Type B pancreatic cell (in vitro differentiated cells): ENCODE results near the gene DEPDC5. TPM values are rescaled to one million over a fixed set of nuclear protein-coding genes. Genes with fewer than 3 reads are reported as not detected.
A peak's percentile ranks its signal among the peaks of the same experiment; 100 is the strongest.

Experiments
- DNase-seq: peaks from one replicate; pipeline ENCODE4 v3.0.0; 2021; ENCODE audit warnings: mixed read lengths; ENCODE audit not compliant: unreplicated experiment; ENCODE audit errors: extremely low spot score
- H3K27ac Mint-ChIP-seq: 2 replicates; pipeline ENCODE4 v1.8.0; 2021; ENCODE audit warnings: mild to moderate bottlenecking, mixed read lengths
- H3K27me3 Mint-ChIP-seq: 2 replicates; pipeline ENCODE4 v1.8.0; 2021; ENCODE audit warnings: mixed read lengths
- H3K36me3 Mint-ChIP-seq: 2 replicates; pipeline ENCODE4 v1.8.0; 2021; ENCODE audit warnings: mixed read lengths
- H3K4me1 Mint-ChIP-seq: one replicate; pipeline ENCODE4 v1.8.0; 2021; ENCODE audit warnings: mixed read lengths; ENCODE audit not compliant: unreplicated experiment
- H3K4me3 Mint-ChIP-seq: 2 replicates; pipeline ENCODE4 v1.8.0; 2021; ENCODE audit warnings: mild to moderate bottlenecking, mixed read lengths
- H3K9me3 Mint-ChIP-seq: 2 replicates; pipeline ENCODE4 v1.8.0; 2021; ENCODE audit warnings: mixed read lengths
- CTCF ChIP-seq: fragments of 200-600 bp; sonication (generic); conservative IDR thresholded peaks from 2 replicates; pipeline ENCODE4 v1.5.0; 2021; ENCODE audit warnings: antibody characterized with exemption, mild to moderate bottlenecking
- total RNA-seq: library from RNA; stranded (reverse); gene quantifications from 2 replicates; pipeline ENCODE4 v1.2.1, GENCODE V29; 2021; ENCODE audit warnings: low replicate concordance

The DEPDC5 gene
- total RNA-seq, 1 donor from 2014 or later = 40.6 TPM

- peaks cover 7% of the 10 kb centered on the region for H3K36me3 Mint-ChIP-seq
- no peaks in the 10 kb centered on the region for H3K9me3 Mint-ChIP-seq
- H3K27ac Mint-ChIP-seq = no peak overlapping the region
- TF ChIP-seq CTCF = no peak
- H3K4me1 Mint-ChIP-seq = no peaks in the 10 kb centered on the region
- no peak overlapping the region for H3K4me3 Mint-ChIP-seq
- no peaks in the 10 kb centered on the region for H3K27me3 Mint-ChIP-seq
- DNase-seq = no peak
Measured at GRCh38 chr22:31723723-31724122, 30.1 kb upstream of the DEPDC5 start.

GRCh38 chr22:31726692-31727091, 27.1 kb upstream of the DEPDC5 start:
- Mint-ChIP-seq H3K36me3 (peaks cover 8% of the 10 kb centered on the region), H3K27ac (no peak overlapping the region), H3K4me1 (no peaks in the 10 kb centered on the region), H3K9me3 (no peaks in the 10 kb centered on the region), H3K4me3 (no peak overlapping the region), H3K27me3 (no peaks in the 10 kb centered on the region)
- TF ChIP-seq CTCF = no peak
- no peak for DNase-seq

GRCh38 chr22:31728857-31729256, 25.0 kb upstream of the DEPDC5 start:
- no peak for TF ChIP-seq CTCF
- DNase-seq = no peak
- Mint-ChIP-seq H3K9me3 (no peaks in the 10 kb centered on the region), H3K36me3 (peaks cover 14% of the 10 kb centered on the region), H3K27me3 (no peaks in the 10 kb centered on the region), H3K4me1 (no peaks in the 10 kb centered on the region), H3K4me3 (no peak overlapping the region), H3K27ac (no peak overlapping the region)

- H3K9me3 Mint-ChIP-seq = no peaks in the 10 kb centered on the region
- H3K4me1 Mint-ChIP-seq = no peaks in the 10 kb centered on the region
- no peaks in the 10 kb centered on the region for H3K27me3 Mint-ChIP-seq
- H3K4me3 Mint-ChIP-seq = no peak overlapping the region
- DNase-seq = no peak
- peak; percentile 25 for TF ChIP-seq CTCF
- H3K27ac Mint-ChIP-seq = no peak overlapping the region
- peaks cover 25% of the 10 kb centered on the region for H3K36me3 Mint-ChIP-seq
Measured at GRCh38 chr22:31730344-31730711, 23.5 kb upstream of the DEPDC5 start.

- Mint-ChIP-seq H3K27ac (peak overlapping the region; percentile 32), H3K36me3 (peaks cover 25% of the 10 kb centered on the region), H3K4me1 (no peaks in the 10 kb centered on the region), H3K9me3 (no peaks in the 10 kb centered on the region), H3K4me3 (no peak overlapping the region), H3K27me3 (no peaks in the 10 kb centered on the region)
- no peak for TF ChIP-seq CTCF
- no peak for DNase-seq
Measured at GRCh38 chr22:31732089-31732829, 21.6 kb upstream of the DEPDC5 start.
